ENCODE results near the gene FADS6.

DNA sequence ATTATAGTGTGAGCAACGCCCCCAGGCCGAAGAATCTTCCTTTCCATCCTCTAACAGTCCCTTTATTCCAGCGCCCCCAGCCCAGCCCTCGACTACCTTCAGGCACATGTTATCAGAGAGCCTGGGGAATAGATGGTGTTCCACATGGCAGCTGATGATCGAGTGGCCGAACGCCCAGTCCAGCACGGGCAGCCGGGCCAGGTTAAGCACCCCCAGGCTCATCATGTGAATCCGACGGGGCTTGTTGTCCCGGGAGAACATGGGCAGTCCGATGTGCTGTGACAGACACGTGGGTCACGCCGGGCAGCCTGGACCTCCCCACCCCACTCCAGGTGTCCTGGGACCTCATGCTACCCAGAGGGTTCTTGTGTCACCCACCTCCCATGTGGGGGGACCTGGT lies 14.1 kb downstream of the FADS6 start:
- TF ChIP-seq POLR2A (IDR thresholded peaks at IDR 0.05; ENCODE audit: low read depth, low read length), result no peak
- TF ChIP-seq CTCF (IDR thresholded peaks at IDR 0.05; ENCODE audit: extremely low read depth in 1 of 2, insufficient read depth in 1 of 2, low read depth in 1 of 2, low read length in 2 of 2), result no peak
- no peak for TF ChIP-seq MAX (IDR thresholded peaks at IDR 0.05; ENCODE audit: insufficient read depth, insufficient read length)
- no peak for TF ChIP-seq POLR2AphosphoS5 (IDR thresholded peaks at IDR 0.05; ENCODE audit: insufficient read depth, low read depth, low read length)
- TF ChIP-seq JUN (IDR thresholded peaks at IDR 0.05; ENCODE audit: borderline replicate concordance, insufficient read depth, insufficient read length, low read depth), result no peak
- TF ChIP-seq GATA2 (IDR thresholded peaks at IDR 0.05; ENCODE audit: insufficient read depth, insufficient read length, low read depth, low read length), result no peak

Data from endothelial cell of umbilical vein (primary cell).